ENCODE results near the gene SPATA33. TPM values are rescaled to one million over a fixed set of nuclear protein-coding genes. Genes with fewer than 3 reads are reported as not detected.

SPATA33 gene
- total and polyA plus RNA-seq, 10 of the 15 experiments (the other 5 are each of a cell fraction or from before 2014, with no cell fraction given) = 1.1 to 15.8 (median 7.6) TPM

DNA sequence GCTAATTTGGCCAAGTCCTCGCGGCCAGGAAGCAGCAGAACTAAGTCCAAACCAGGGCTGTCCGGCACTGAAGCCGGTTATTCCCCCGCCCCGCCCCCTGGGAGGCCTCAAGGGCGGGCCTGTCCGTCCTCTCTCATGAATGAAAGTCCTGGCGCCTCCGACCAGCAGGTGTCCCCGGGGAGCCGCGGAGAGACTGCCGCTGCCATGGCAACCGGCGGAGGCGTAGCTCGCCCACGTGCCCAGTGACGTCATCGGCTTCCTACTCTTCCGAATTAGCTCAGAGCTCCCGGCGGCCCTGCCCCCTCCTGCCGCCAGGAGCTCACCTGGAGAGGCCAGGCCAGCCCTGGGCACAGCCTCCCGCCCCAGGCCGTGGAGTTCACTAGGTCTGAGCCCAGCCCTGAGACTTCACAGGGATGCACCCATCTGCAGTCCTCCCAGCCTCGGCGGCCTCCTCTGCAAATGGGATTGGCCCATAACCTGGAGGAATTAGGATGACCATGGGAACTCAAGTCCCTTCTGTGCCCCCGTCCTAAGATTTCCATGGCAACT is 42.5 kb downstream of the SPATA33 start (continued):
- TF ChIP-seq ZNF592 (IDR thresholded peaks at IDR 0.05) (no peak; the same call in 1 of the 2 replicates), HDGF (IDR thresholded peaks at IDR 0.05) (no peak; the same call in 1 of the 2 replicates), MYB (IDR thresholded peaks at IDR 0.05; ENCODE audit: borderline replicate concordance, low read depth, low read length) (no peak), EED (IDR thresholded peaks at IDR 0.05; ENCODE audit: low read depth) (peak; percentile 36; the same call in 1 of the 2 replicates), ZSCAN29 (IDR thresholded peaks at IDR 0.05) (no peak), SPI1 (IDR thresholded peaks at IDR 0.05; ENCODE audit: borderline replicate concordance, insufficient read depth, low read depth, low read length) (no peak), JUNB (IDR thresholded peaks at IDR 0.05) (peak; percentile 30; the same call in 1 of the 2 replicates), STAT3 (IDR thresholded peaks at IDR 0.05; ENCODE audit: low read depth, low read length) (no peak), IKZF2 (IDR thresholded peaks at IDR 0.05) (peak; percentile 56 to 71; a peak in 3 of 4 replicates), CBFB (IDR thresholded peaks at IDR 0.05; ENCODE audit: low read depth) (no peak), BACH1 (IDR thresholded peaks at IDR 0.05; ENCODE audit: borderline replicate concordance) (peak; percentile 57; the same call in 1 of the 2 replicates), RAD51 (IDR thresholded peaks at IDR 0.05) (peak; percentile 91), NR2F1 (conservative IDR thresholded peaks at IDR 0.05) (no peak), SMAD5 (IDR thresholded peaks at IDR 0.05; ENCODE audit: low read depth) (no peak), BMI1 (IDR thresholded peaks at IDR 0.05; ENCODE audit: borderline replicate concordance) (peak; percentile 99), CEBPB (IDR thresholded peaks at IDR 0.05; ENCODE audit: borderline replicate concordance in 1 of 2, low read depth in 2 of 2, low read length in 2 of 2) (no peak), CREB1 (IDR thresholded peaks at IDR 0.05; ENCODE audit: low read depth) (peak; percentile 96), ATF7 (IDR thresholded peaks at IDR 0.05; ENCODE audit: low read depth) (peak; percentile 100), POLR2A (IDR thresholded peaks at IDR 0.05; ENCODE audit: low read depth, low read length) (no peak; the same call in none of the 2 replicates), ATF2 (IDR thresholded peaks at IDR 0.05; ENCODE audit: low read length) (no peak; the same call in 1 of the 2 replicates), HDAC2 (IDR thresholded peaks at IDR 0.05) (no peak), SIX5 (IDR thresholded peaks at IDR 0.05; ENCODE audit: low read depth, low read length, severe bottlenecking) (no peak)
- TF ChIP-seq, protein P1, sequence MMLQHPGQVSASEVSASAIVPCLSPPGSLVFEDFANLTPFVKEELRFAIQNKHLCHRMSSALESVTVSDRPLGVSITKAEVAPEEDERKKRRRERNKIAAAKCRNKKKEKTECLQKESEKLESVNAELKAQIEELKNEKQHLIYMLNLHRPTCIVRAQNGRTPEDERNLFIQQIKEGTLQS (IDR thresholded peaks at IDR 0.05; ENCODE audit: borderline replicate concordance, extremely low read depth, low read depth, low read length) = peak; percentile 90; the same call in 1 of the 2 replicates
- TF ChIP-seq, protein P2, sequence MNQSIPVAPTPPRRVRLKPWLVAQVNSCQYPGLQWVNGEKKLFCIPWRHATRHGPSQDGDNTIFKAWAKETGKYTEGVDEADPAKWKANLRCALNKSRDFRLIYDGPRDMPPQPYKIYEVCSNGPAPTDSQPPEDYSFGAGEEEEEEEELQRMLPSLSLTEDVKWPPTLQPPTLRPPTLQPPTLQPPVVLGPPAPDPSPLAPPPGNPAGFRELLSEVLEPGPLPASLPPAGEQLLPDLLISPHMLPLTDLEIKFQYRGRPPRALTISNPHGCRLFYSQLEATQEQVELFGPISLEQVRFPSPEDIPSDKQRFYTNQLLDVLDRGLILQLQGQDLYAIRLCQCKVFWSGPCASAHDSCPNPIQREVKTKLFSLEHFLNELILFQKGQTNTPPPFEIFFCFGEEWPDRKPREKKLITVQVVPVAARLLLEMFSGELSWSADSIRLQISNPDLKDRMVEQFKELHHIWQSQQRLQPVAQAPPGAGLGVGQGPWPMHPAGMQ (IDR thresholded peaks at IDR 0.05; ENCODE audit: borderline replicate concordance) = no peak
- TF ChIP-seq, protein P3, sequence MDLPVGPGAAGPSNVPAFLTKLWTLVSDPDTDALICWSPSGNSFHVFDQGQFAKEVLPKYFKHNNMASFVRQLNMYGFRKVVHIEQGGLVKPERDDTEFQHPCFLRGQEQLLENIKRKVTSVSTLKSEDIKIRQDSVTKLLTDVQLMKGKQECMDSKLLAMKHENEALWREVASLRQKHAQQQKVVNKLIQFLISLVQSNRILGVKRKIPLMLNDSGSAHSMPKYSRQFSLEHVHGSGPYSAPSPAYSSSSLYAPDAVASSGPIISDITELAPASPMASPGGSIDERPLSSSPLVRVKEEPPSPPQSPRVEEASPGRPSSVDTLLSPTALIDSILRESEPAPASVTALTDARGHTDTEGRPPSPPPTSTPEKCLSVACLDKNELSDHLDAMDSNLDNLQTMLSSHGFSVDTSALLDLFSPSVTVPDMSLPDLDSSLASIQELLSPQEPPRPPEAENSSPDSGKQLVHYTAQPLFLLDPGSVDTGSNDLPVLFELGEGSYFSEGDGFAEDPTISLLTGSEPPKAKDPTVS (IDR thresholded peaks at IDR 0.05; ENCODE audit: low read depth, low read length) = no peak

Measured in GM12878 (cell line).